Measurements from ENCODE around the gene DPP6. TPM values are rescaled to one million over a fixed set of nuclear protein-coding genes. Genes with fewer than 3 reads are reported as not detected.

DPP6 gene
- polyA plus RNA-seq, 1 of the 3 experiments (the other 2 are of a cell fraction) = not detected

DNA sequence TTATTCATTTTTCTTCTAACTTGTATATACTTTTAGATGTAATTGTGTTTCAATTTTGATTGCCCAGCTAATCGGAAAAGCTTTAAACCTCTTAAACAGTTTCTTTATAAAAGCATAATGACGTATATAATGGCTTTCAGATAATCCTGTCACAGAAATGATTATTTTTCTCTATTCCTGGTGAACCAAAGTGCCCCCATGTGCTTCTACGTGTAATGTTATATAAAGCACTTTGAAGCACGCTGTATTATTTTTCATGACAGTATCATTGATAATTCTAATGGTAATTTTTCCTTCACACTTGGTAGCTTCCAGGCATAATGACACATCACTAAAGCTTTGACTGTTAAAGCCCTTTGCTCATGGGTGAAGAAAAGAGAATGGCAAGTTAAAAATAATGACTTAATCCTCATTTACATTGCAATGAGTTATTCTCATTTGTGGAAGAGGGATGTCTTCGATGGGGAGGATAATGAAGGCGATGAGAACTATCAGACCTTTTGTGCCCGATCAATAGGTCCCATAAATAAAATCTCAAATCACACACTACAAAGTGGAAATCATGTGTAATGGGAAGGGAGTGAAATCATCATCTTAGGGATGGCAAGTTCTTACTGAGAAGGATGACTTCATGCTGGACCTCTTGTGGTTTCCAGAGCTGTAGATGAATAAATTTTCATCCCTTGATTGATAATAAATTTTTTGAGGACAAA lies 460.1 kb downstream of the DPP6 start:
- Histone ChIP-seq H3K9me2 (no peaks in the 10 kb centered on the region), H4K20me1 (ENCODE audit: insufficient read depth) (no peaks in the 10 kb centered on the region), H3K4me2 (no peak overlapping the region), H3K4me3 (ENCODE audit: low read depth in 2 of 2, low read length in 1 of 2) (no peak overlapping the region), H3F3A (replicated peaks; ENCODE audit: insufficient read depth) (no peaks in the 10 kb centered on the region), H3K9ac (no peak overlapping the region), H3K79me2 (ENCODE audit: insufficient read depth) (no peaks in the 10 kb centered on the region), H3K36me3 (replicated peaks in 1 of 2; ENCODE audit: control insufficient read depth in 1 of 2, insufficient read depth in 2 of 2, low read length in 1 of 2) (no peaks in the 10 kb centered on the region), H3K27me3 (ENCODE audit: insufficient read depth) (no peaks in the 10 kb centered on the region), H3K4me1 (ENCODE audit: control insufficient read depth in 1 of 2, insufficient read depth in 2 of 2, low read depth in 1 of 2, low read length in 1 of 2) (no peaks in the 10 kb centered on the region), H3K9me3 (peaks cover 9% of the 10 kb centered on the region; the same call in 1 of the 2 replicates), H3K27ac (ENCODE audit: low read depth in 2 of 2, low read length in 1 of 2) (no peak overlapping the region), H2AFZ (ENCODE audit: low read depth) (no peak overlapping the region)
- ChIA-PET POLR2A (no interaction called here), CTCF (interaction anchor here (1.2 to 3.8 kb wide), 3 partner anchors 8 to 13 kb away, joined by 3 to 29 read pairs (median 3); no protein-coding TSS in a partner anchor)
- TF ChIP-seq TCF12 (IDR thresholded peaks at IDR 0.05) (no peak), RXRA (IDR thresholded peaks at IDR 0.05; ENCODE audit: borderline replicate concordance, low read depth) (no peak), NFIC (IDR thresholded peaks at IDR 0.05; ENCODE audit: borderline replicate concordance) (no peak), FOXJ3 (CRISPR knock-in tag; IDR thresholded peaks at IDR 0.05) (no peak), GATA2 (CRISPR knock-in tag; IDR thresholded peaks at IDR 0.05) (no peak), NRF1 (IDR thresholded peaks at IDR 0.05; ENCODE audit: low read depth, low read length) (no peak), EZH2phosphoT487 (IDR thresholded peaks at IDR 0.05; ENCODE audit: borderline replicate concordance, low read depth) (no peak), RCOR1 (IDR thresholded peaks at IDR 0.05; ENCODE audit: low read length) (no peak), MAX (IDR thresholded peaks at IDR 0.05; ENCODE audit: low read depth) (no peak), YY1 (IDR thresholded peaks at IDR 0.05; ENCODE audit: low read depth) (no peak), SIN3A (IDR thresholded peaks at IDR 0.05; ENCODE audit: borderline replicate concordance, low read depth, low read length) (no peak), EP300 (IDR thresholded peaks at IDR 0.05; ENCODE audit: borderline replicate concordance in 1 of 2, low read depth in 1 of 2, low read length in 1 of 2) (no peak), FOSL2 (IDR thresholded peaks at IDR 0.05; ENCODE audit: borderline replicate concordance, low read depth) (no peak), TAF1 (IDR thresholded peaks at IDR 0.05; ENCODE audit: borderline replicate concordance, low read depth, low read length) (no peak), TEAD4 (IDR thresholded peaks at IDR 0.05; ENCODE audit: borderline replicate concordance, insufficient read depth) (no peak), MXI1 (IDR thresholded peaks at IDR 0.05; ENCODE audit: low read depth, low read length) (no peak), MEF2A (IDR thresholded peaks at IDR 0.05; ENCODE audit: borderline replicate concordance, low read depth) (no peak), SMC3 (IDR thresholded peaks at IDR 0.05; ENCODE audit: low read depth, low read length) (no peak)
- TF ChIP-seq, protein P1, sequence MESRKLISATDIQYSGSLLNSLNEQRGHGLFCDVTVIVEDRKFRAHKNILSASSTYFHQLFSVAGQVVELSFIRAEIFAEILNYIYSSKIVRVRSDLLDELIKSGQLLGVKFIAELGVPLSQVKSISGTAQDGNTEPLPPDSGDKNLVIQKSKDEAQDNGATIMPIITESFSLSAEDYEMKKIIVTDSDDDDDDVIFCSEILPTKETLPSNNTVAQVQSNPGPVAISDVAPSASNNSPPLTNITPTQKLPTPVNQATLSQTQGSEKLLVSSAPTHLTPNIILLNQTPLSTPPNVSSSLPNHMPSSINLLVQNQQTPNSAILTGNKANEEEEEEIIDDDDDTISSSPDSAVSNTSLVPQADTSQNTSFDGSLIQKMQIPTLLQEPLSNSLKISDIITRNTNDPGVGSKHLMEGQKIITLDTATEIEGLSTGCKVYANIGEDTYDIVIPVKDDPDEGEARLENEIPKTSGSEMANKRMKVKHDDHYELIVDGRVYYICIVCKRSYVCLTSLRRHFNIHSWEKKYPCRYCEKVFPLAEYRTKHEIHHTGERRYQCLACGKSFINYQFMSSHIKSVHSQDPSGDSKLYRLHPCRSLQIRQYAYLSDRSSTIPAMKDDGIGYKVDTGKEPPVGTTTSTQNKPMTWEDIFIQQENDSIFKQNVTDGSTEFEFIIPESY (IDR thresholded peaks at IDR 0.05; ENCODE audit: borderline replicate concordance, low read depth) = no peak
- TF ChIP-seq, protein P2, sequence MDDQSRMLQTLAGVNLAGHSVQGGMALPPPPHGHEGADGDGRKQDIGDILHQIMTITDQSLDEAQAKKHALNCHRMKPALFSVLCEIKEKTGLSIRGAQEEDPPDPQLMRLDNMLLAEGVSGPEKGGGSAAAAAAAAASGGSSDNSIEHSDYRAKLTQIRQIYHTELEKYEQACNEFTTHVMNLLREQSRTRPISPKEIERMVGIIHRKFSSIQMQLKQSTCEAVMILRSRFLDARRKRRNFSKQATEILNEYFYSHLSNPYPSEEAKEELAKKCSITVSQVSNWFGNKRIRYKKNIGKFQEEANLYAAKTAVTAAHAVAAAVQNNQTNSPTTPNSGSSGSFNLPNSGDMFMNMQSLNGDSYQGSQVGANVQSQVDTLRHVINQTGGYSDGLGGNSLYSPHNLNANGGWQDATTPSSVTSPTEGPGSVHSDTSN (IDR thresholded peaks at IDR 0.05) = no peak
- WGBS (ENCODE audit: low lambda C conversion rate) = 26% methylated on average over 7 of the region's 7 CpGs
- DNase-seq = no peak
